Esophagus squamous epithelium (tissue), 4 donors: ENCODE data around the gene DNAH10.

Experiments
- CTCF ChIP-seq, 6 experiments: fragments of 450-650 bp in 4 of 6; fragments of 200-600 bp in 2 of 6; sonication (generic) in 2 of 6; IDR thresholded peaks; one replicate each; pipeline ENCODE4 v1.5.1; 2016 to 2019; ENCODE audit warnings: antibody characterized with exemption in 6 of 6, mild to moderate bottlenecking in 4 of 6, moderate library complexity in 4 of 6
- POLR2A ChIP-seq, 4 donors: fragments of 450-650 bp; IDR thresholded peaks; one replicate each; pipeline ENCODE4 v1.6.1; 2017; ENCODE audit warnings: antibody characterized with exemption in 4 of 4, mild to moderate bottlenecking in 4 of 4, moderate library complexity in 3 of 4

DNA sequence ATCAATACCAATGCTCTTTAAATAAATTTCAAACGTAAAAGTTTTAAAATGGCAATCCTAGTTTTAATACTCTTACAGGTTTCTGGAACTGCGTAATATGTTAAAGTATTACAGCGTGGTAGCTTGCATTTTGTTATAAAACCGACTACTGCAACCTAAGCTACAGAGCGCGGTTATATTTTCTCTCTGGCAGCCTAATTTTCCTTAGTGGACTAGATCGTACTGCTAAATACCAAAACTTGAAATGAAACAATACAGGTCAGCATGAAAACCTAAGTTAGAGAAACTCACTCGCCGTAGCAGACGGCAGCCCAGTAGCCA lies 209.3 kb downstream of the DNAH10 start:
- TF ChIP-seq CTCF (IDR thresholded peaks at IDR 0.05) (no peak), POLR2A (IDR thresholded peaks at IDR 0.05) (no peak)
